Ishikawa (cell line): ENCODE measurements around the gene NOX4.

ENCODE experiments used
- CEBPB ChIP-seq: IDR thresholded peaks from 2 replicates; pipeline ENCODE4 v1.6.1; 2012
- EP300 ChIP-seq: IDR thresholded peaks from 2 replicates; pipeline ENCODE4 v1.6.1; 2012; ENCODE audit warnings: borderline replicate concordance
- MAX ChIP-seq: IDR thresholded peaks from 2 replicates; pipeline ENCODE4 v1.6.1; 2012
- RAD21 ChIP-seq: IDR thresholded peaks from 2 replicates; pipeline ENCODE4 v1.6.1; 2012; ENCODE audit warnings: low read depth
- REST ChIP-seq: IDR thresholded peaks from 2 replicates; pipeline ENCODE4 v1.6.1; 2012; ENCODE audit warnings: low read depth, mild to moderate bottlenecking

GRCh38 chr11:89381094-89381493 is 110.1 kb downstream of the NOX4 start:
- no peak for TF ChIP-seq CEBPB
- TF ChIP-seq RAD21, result no peak
- TF ChIP-seq EP300, result peak; percentile 62
- peak; percentile 30; the same call in 1 of the 2 replicates for TF ChIP-seq MAX
- TF ChIP-seq REST, result no peak
